Natural killer cell (primary cell): ENCODE data around the gene RRBP1. TPM values are rescaled to one million over a fixed set of nuclear protein-coding genes. Genes with fewer than 3 reads are reported as not detected.

Experiments
- ATAC-seq, 3 donors: fragments of 150-1000 bp in 2 of 3; fragments of 200-7000 bp in 1 of 3; cut with Tn5 transposase; 1 replicate in 1 of 3; 2 replicates in 2 of 3; pipeline ENCODE4 v1.10.0; 2021; ENCODE audit warnings: mild to moderate bottlenecking in 2 of 3, moderate library complexity in 2 of 3
- DNase-seq, 2 donors: peaks; one replicate each; pipeline versions ENCODE4 v3.0.0 to v3.0.0-alpha.2; 2013 to 2021; ENCODE audit warnings: mixed read lengths in 1 of 2
- H3K27ac ChIP-seq: one replicate; pipeline ENCODE4 v1.5.1; 2013; ENCODE audit warnings: mild to moderate bottlenecking, low read length
- H3K27me3 ChIP-seq: one replicate; pipeline ENCODE4 v1.6.1; 2013; ENCODE audit warnings: low read length; ENCODE audit not compliant: control insufficient read depth, insufficient read depth
- H3K36me3 ChIP-seq: one replicate; pipeline ENCODE4 v1.6.1; 2013; ENCODE audit warnings: low read length; ENCODE audit not compliant: control insufficient read depth, insufficient read depth
- H3K4me1 ChIP-seq: one replicate; pipeline ENCODE4 v1.6.1; 2013; ENCODE audit warnings: low read length; ENCODE audit not compliant: control insufficient read depth, insufficient read depth
- H3K4me3 ChIP-seq: one replicate; pipeline ENCODE4 v1.5.1; 2013; ENCODE audit warnings: low read length
- H3K9me3 ChIP-seq: one replicate; pipeline ENCODE4 v1.6.1; 2013; ENCODE audit warnings: low read length; ENCODE audit not compliant: control insufficient read depth, insufficient read depth
- H3K27ac Mint-ChIP-seq, 2 donors: one replicate each; pipeline ENCODE4 v1.8.0; 2022; ENCODE audit warnings: mild to moderate bottlenecking in 2 of 2, mixed read lengths in 2 of 2, moderate library complexity in 1 of 2
- H3K27me3 Mint-ChIP-seq, 2 donors: one replicate each; pipeline ENCODE4 v1.8.0; 2022; ENCODE audit warnings: low read depth in 2 of 2, mixed read lengths in 2 of 2
- H3K36me3 Mint-ChIP-seq: one replicate; pipeline ENCODE4 v1.8.0; 2022; ENCODE audit warnings: mixed read lengths
- H3K4me1 Mint-ChIP-seq, 2 donors: one replicate each; pipeline ENCODE4 v1.8.0; 2022; ENCODE audit warnings: mixed read lengths in 2 of 2
- H3K4me3 Mint-ChIP-seq: one replicate; pipeline ENCODE4 v1.8.0; 2022; ENCODE audit warnings: mild to moderate bottlenecking, moderate library complexity, mixed read lengths
- H3K9me3 Mint-ChIP-seq, 2 donors: one replicate each; pipeline ENCODE4 v1.8.0; 2022; ENCODE audit warnings: mixed read lengths in 2 of 2
- CTCF ChIP-seq: fragments of 200-600 bp; IDR thresholded peaks from one replicate; pipeline ENCODE4 v1.8.0; 2022; ENCODE audit warnings: antibody characterized with exemption
- WGBS: methylation state at CpG from one replicate; pipeline ENCODE4 v1.1.7; 2013; ENCODE audit warnings: missing lambda C conversion rate; ENCODE audit not compliant: insufficient coverage; 5-methylcytosine and 5-hydroxymethylcytosine counted together
- intact Hi-C: fragments of 100-400 bp; cut with micrococcal nuclease; formaldehyde crosslinking; loops from one replicate; pipeline ENCODE4 v1.14.2; 2022
- total RNA-seq, 4 donors: library from RNA; stranded (reverse); fragments of 120-200 nt in 1 of 4; gene quantifications; one replicate each; pipeline versions ENCODE4 v1.2.3 to v1.2.4, GENCODE V29; 2013 to 2022

Gene RRBP1
- total RNA-seq, 3 donors from 2014 or later (not counting 1 experiment from before 2014, with no cell fraction given): 88.3 to 95.4 (median 90.1) TPM

DNA sequence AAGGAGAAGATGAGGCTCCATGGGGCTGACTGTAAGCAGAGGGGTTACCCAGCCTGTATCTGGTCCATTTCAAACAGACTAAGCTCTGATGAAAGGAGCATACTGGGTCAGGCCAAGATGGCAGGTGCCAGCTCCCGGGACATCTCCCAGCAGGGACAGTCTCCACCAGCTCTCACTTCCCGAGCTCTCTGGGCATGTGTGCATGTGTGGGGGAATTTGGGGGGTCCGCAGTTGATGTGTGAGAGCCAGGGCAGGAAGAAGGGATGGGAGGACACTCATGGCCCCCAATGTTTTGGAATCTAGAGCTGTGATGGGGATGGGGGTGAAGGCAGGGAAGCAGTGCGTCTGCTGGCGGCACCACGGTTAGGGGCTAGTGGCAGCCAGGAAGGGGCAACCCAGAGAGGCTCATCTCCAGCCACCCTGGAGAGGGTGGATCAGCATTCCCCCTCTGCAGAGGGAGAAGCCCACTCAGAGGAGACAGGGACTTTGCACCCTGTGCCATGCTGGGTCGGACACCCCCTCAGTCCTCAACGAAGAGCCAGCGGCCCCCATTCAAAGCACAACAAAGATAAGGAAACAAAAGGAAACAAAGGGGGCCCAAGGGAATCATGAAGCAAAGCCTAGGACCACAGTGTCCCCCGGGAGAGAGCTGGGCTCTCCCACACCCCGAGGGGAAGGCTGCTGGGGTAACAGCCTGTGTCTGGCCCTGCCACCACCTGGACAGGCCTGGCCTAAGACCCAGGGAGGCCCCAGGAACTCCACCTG is 59.8 kb downstream of the RRBP1 start:
- no peak overlapping the region for H3K4me3 ChIP-seq
- Mint-ChIP-seq H3K4me1 (peaks cover 0 to 4% of the 10 kb centered on the region in 2 donors), H3K27ac (peak overlapping the region in 1 of 2 donors; percentile 16), H3K36me3 (no peaks in the 10 kb centered on the region), H3K9me3 (no peaks in the 10 kb centered on the region), H3K4me3 (no peak overlapping the region), H3K27me3 (no peaks in the 10 kb centered on the region)
- no peak for TF ChIP-seq CTCF
- H3K9me3 ChIP-seq: no peaks in the 10 kb centered on the region
- WGBS: 91% methylated on average over 11 of the region's 11 CpGs
- peaks cover 2% of the 10 kb centered on the region for H3K4me1 ChIP-seq
- ATAC-seq (no peak), DNase-seq (peak in 1 of 2 donors; percentile 7)
- intact Hi-C loops: no loop called here
- no peak overlapping the region for H3K27ac ChIP-seq
- H3K36me3 ChIP-seq: peaks cover 73% of the 10 kb centered on the region
- no peaks in the 10 kb centered on the region for H3K27me3 ChIP-seq

DNA sequence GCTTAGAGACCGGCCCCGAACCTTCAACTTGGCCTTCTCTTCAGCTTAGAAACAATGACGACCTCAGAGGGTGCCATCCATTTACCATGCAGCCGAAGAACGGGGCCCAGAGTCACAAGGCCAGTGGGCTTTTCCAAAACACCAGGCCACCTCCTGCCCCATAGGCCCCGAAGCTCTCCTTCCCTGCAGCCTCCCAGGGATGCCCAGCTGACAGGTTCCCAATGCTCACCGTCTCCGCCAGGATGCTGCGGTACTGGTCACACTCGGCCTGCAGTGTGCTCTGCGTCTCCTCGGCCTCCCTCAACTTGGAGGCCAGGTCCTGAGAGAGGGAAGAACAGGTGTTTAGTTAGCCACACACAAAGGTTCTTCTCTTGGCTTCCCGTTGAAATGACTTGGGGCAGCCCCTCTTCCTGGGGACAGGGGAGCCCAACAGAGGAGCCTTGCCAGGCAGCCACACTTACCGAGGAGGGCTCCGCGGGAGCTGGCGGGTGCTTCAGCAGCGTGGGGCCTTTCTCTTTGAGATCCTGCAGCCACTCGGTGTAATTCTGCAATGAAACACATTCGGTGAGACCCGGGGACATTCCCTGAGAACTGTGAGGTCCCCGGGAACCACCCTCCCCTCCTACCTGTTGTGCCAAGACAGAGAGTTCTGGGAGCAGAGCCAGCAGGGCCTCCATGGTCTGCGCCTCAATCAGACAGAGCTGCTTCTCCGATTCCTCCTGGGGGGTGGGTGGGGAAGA is 60.6 kb downstream of the RRBP1 start:
- ATAC-seq (no peak), DNase-seq (no peak)
- H3K4me1 Mint-ChIP-seq: peaks cover 0 to 4% of the 10 kb centered on the region in 2 donors
- H3K27me3 ChIP-seq: no peaks in the 10 kb centered on the region
- peaks cover 72% of the 10 kb centered on the region for H3K36me3 ChIP-seq
- peaks cover 7% of the 10 kb centered on the region for H3K4me1 ChIP-seq
- H3K27ac Mint-ChIP-seq: no peak overlapping the region
- TF ChIP-seq CTCF: no peak
- intact Hi-C loops: no loop called here
- 96% methylated on average over 24 of the region's 24 CpGs for WGBS
- no peak overlapping the region for H3K4me3 Mint-ChIP-seq
- H3K27me3 Mint-ChIP-seq: no peaks in the 10 kb centered on the region
- H3K4me3 ChIP-seq: no peak overlapping the region
- no peaks in the 10 kb centered on the region for H3K9me3 Mint-ChIP-seq
- no peaks in the 10 kb centered on the region for H3K36me3 Mint-ChIP-seq
- H3K9me3 ChIP-seq: no peaks in the 10 kb centered on the region
- no peak overlapping the region for H3K27ac ChIP-seq

DNA sequence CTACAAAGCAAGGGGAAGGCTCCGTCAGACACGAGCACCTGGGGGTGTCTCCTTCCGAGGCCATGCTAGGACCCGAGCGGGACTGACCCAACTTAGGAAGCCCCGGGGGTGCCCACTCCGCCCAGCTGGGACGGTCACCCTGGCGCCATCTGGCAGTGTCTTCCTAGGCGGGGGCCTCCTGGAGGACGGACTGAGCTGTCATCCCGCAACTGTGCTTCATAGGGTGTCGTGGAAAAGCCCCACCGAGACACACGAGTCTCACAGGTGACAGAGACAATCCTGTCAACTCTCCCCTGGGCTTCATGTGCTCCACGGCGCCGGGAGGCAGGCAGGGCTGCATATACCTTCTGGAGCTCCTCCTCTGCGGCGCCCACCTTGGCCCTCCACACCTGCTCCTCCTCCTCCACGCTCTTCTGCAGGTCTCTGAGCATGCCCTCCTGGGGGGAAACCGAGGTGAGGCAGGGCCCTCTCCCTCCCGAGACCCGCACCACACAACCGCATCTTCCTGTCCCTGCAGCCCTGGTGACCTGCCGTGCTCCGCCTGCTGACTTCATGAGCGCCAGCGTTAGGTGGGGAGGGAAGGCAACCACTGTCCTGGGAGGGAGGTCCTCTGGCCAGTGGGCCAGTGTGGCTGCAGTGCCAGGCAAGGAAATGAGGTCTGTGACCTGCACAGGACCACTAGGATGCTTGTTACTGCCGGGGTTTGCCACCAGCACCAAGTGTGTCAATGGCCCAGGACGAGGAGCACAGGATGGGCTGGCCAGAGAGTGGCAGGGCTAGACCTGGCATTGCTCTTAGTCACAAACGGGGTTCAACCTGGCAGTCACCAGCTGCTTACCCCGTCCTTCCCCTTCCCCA is 61.4 kb downstream of the RRBP1 start:
- no peaks in the 10 kb centered on the region for H3K36me3 Mint-ChIP-seq
- no peaks in the 10 kb centered on the region for H3K27me3 ChIP-seq
- peaks cover 9% of the 10 kb centered on the region for H3K4me1 ChIP-seq
- H3K4me1 Mint-ChIP-seq: no peaks in the 10 kb centered on the region
- no peak overlapping the region for H3K4me3 Mint-ChIP-seq
- H3K27ac Mint-ChIP-seq: no peak overlapping the region
- DNase-seq: peak in 1 of 2 donors; percentile 11
- no peak for ATAC-seq
- no peak for TF ChIP-seq CTCF
- H3K4me3 ChIP-seq: no peak overlapping the region
- WGBS: 95% methylated on average over 33 of the region's 33 CpGs
- H3K9me3 Mint-ChIP-seq: no peaks in the 10 kb centered on the region
- H3K9me3 ChIP-seq: no peaks in the 10 kb centered on the region
- no peaks in the 10 kb centered on the region for H3K27me3 Mint-ChIP-seq
- intact Hi-C loops: no loop called here
- H3K36me3 ChIP-seq: peaks cover 69% of the 10 kb centered on the region
- H3K27ac ChIP-seq: no peak overlapping the region
